HG03565 (cell line): ENCODE data around the gene NFU1.

ENCODE experiments used
- ATAC-seq: cut with Tn5 transposase; IDR thresholded peaks from one replicate; pipeline ENCODE4 v1.9.1; 2021; ENCODE audit warnings: mild to moderate bottlenecking, moderate library complexity; ENCODE audit not compliant: unreplicated experiment

Gene NFU1

DNA sequence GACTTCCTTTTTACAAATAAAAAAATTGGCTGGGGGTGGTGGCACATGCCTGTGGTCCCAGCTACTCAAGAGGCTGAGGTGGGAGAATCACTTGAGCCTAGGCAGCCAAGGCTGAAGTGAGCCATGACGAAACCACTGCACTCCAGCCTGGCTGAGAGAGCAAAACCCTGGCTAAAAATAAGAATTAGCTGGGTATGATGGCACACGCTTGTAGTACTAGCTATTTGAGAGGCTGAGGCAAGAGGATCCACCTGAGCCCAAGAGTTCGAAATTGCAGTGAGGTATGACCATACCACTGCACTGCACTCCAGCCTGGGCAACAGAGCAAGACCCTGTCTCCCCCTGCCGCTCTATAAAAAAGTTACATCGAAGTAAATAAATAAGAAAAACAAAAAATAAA is 83.9 kb downstream of the NFU1 start:
- no peak for ATAC-seq

- ATAC-seq: no peak
These were observed 88.5 kb downstream of the NFU1 start for GRCh38 chr2:69348781-69349180.
